ENCODE measurements around the gene FAM124B. TPM values are rescaled to one million over a fixed set of nuclear protein-coding genes. Genes with fewer than 3 reads are reported as not detected.
A peak's percentile ranks its signal among the peaks of the same experiment; 100 is the strongest.

Gene FAM124B
- total RNA-seq, 4 donors from 2014 or later, result 0.94 to 5.8 (median 1.0) TPM; not detected in 1

- H3K36me3 ChIP-seq, result no peaks in the 10 kb centered on the region
- no peak for DNase-seq
- no peak overlapping the region for H3K27ac ChIP-seq
- H3K27me3 ChIP-seq, result no peaks in the 10 kb centered on the region
- TF ChIP-seq CTCF (IDR thresholded peaks at IDR 0.05), result no peak
- no peak overlapping the region for H3K4me3 ChIP-seq
- no peaks in the 10 kb centered on the region for H3K9me3 ChIP-seq
- H3K4me1 ChIP-seq, result no peaks in the 10 kb centered on the region
Measured at GRCh38 chr2:224378701-224379097, 23.2 kb downstream of the FAM124B start.

- Histone ChIP-seq H3K4me1 (no peaks in the 10 kb centered on the region), H3K27ac (no peak overlapping the region), H3K9me3 (no peaks in the 10 kb centered on the region), H3K36me3 (no peaks in the 10 kb centered on the region), H3K27me3 (no peaks in the 10 kb centered on the region), H3K4me3 (no peak overlapping the region)
- no peak for DNase-seq
- TF ChIP-seq CTCF (IDR thresholded peaks at IDR 0.05) (no peak), POLR2A (IDR thresholded peaks at IDR 0.05) (no peak)
Measured at GRCh38 chr2:224377751-224378700, 23.9 kb downstream of the FAM124B start.

- DNase-seq, result no peak
- H3K9me3 ChIP-seq, result no peaks in the 10 kb centered on the region
- no peak overlapping the region for H3K4me3 ChIP-seq
- H3K27me3 ChIP-seq, result no peaks in the 10 kb centered on the region
- TF ChIP-seq CTCF (IDR thresholded peaks at IDR 0.05), result no peak
- no peak for TF ChIP-seq POLR2A (IDR thresholded peaks at IDR 0.05)
- no peaks in the 10 kb centered on the region for H3K4me1 ChIP-seq
- H3K36me3 ChIP-seq, result no peaks in the 10 kb centered on the region
- no peak overlapping the region for H3K27ac ChIP-seq
Measured at GRCh38 chr2:224372641-224373040, 29.3 kb downstream of the FAM124B start.

GRCh38 chr2:224369028-224369632 lies 32.8 kb downstream of the FAM124B start:
- no peak for DNase-seq
- no peak overlapping the region for H3K27ac ChIP-seq
- H3K4me3 ChIP-seq, result no peak overlapping the region
- H3K36me3 ChIP-seq, result no peaks in the 10 kb centered on the region
- H3K4me1 ChIP-seq, result no peaks in the 10 kb centered on the region
- TF ChIP-seq CTCF (IDR thresholded peaks at IDR 0.05), result peak; percentile 10 to 69 (median 61)
- no peak for TF ChIP-seq POLR2A (IDR thresholded peaks at IDR 0.05)
- no peaks in the 10 kb centered on the region for H3K9me3 ChIP-seq
- no peaks in the 10 kb centered on the region for H3K27me3 ChIP-seq

GRCh38 chr2:224366267-224366844 lies 35.6 kb downstream of the FAM124B start:
- no peaks in the 10 kb centered on the region for H3K4me1 ChIP-seq
- H3K9me3 ChIP-seq, result no peaks in the 10 kb centered on the region
- H3K27me3 ChIP-seq, result no peaks in the 10 kb centered on the region
- no peaks in the 10 kb centered on the region for H3K36me3 ChIP-seq
- DNase-seq, result no peak
- no peak for TF ChIP-seq CTCF (IDR thresholded peaks at IDR 0.05)
- TF ChIP-seq POLR2A (IDR thresholded peaks at IDR 0.05), result no peak
- no peak overlapping the region for H3K27ac ChIP-seq
- no peak overlapping the region for H3K4me3 ChIP-seq

Data from Peyer's patch (tissue), 4 donors.